HG03520 (cell line): Measurements from ENCODE around the gene NID1.
"Not testable (repeated sequence)": the region's sequence is repeated elsewhere in the genome, so short reads cannot be mapped to it uniquely, and the experiment has no call there.

Experiments used
- ATAC-seq: cut with Tn5 transposase; IDR thresholded peaks from one replicate; pipeline ENCODE4 v1.9.1; 2021; ENCODE audit warnings: mild to moderate bottlenecking, moderate library complexity; ENCODE audit not compliant: unreplicated experiment

NID1 gene

GRCh38 chr1:235940285-235940684 lies 124.6 kb downstream of the NID1 start:
- no peak for ATAC-seq

GRCh38 chr1:235939480-235939775 lies 125.5 kb downstream of the NID1 start:
- ATAC-seq: no peak

GRCh38 chr1:235938709-235939479 lies 126.0 kb downstream of the NID1 start:
- ATAC-seq: peak; percentile 44

GRCh38 chr1:235937123-235937522 lies 127.8 kb downstream of the NID1 start:
- ATAC-seq: no peak

- ATAC-seq: no peak
Measured at GRCh38 chr1:235935235-235936225, 129.4 kb downstream of the NID1 start.

- no peak for ATAC-seq
Measured at GRCh38 chr1:235933766-235934116, 131.1 kb downstream of the NID1 start.

GRCh38 chr1:235933017-235933765 lies 131.7 kb downstream of the NID1 start:
- no peak for ATAC-seq

GRCh38 chr1:235932090-235932510 lies 132.8 kb downstream of the NID1 start:
- ATAC-seq: no peak

GRCh38 chr1:235931171-235931738 lies 133.6 kb downstream of the NID1 start:
- no peak for ATAC-seq

GRCh38 chr1:235930543-235930942 lies 134.3 kb downstream of the NID1 start:
- no peak for ATAC-seq

GRCh38 chr1:235929216-235929615 lies 135.7 kb downstream of the NID1 start:
- ATAC-seq: no peak

GRCh38 chr1:235928197-235928596 lies 136.7 kb downstream of the NID1 start:
- no peak for ATAC-seq

- ATAC-seq: not testable (repeated sequence)
Measured at GRCh38 chr1:235927551-235927950, 137.3 kb downstream of the NID1 start.
